HG02938 (cell line): ENCODE data around the gene BARD1.

Experiments
- ATAC-seq: cut with Tn5 transposase; IDR thresholded peaks from one replicate; pipeline ENCODE4 v1.9.1; 2021; ENCODE audit warnings: mild to moderate bottlenecking, moderate library complexity; ENCODE audit not compliant: unreplicated experiment

The BARD1 gene

GRCh38 chr2:214676421-214677089, 132.9 kb downstream of the BARD1 start:
- no peak for ATAC-seq
